ENCODE measurements around the gene C19orf33.

C19orf33 gene

GRCh38 chr19:38346837-38347236 is 42.8 kb downstream of the C19orf33 start:
- no peak for DNase-seq

GRCh38 chr19:38350883-38351282 is 46.8 kb downstream of the C19orf33 start:
- DNase-seq, result no peak

- DNase-seq, result no peak
Observed at GRCh38 chr19:38351865-38352395, 47.9 kb downstream of the C19orf33 start.

- DNase-seq, result no peak
Observed at GRCh38 chr19:38352611-38353010, 48.6 kb downstream of the C19orf33 start.

All from inflammatory macrophage treated with lipopolysaccharide for 4 hours (primary cell).